T-cell (primary cell): ENCODE measurements around the gene SDR9C7. TPM values are rescaled to one million over a fixed set of nuclear protein-coding genes. Genes with fewer than 3 reads are reported as not detected.

Source experiments
- ATAC-seq, 4 experiments: fragments of 200-7000 bp in 3 of 4; fragments of 150-1000 bp in 1 of 4; cut with Tn5 transposase; replicated peaks in 1 of 4; 1 replicate in 3 of 4; 2 replicates in 1 of 4; pipeline ENCODE4 v1.10.0; 2021; ENCODE audit warnings: moderate library complexity in 3 of 4, mild to moderate bottlenecking in 2 of 4, moderate number of reproducible peaks in 1 of 4
- CTCF ChIA-PET, 2 donors: fragments of 300-600 bp; sonication (Branson Sonifier 250); formaldehyde crosslinking; loops; one replicate each; lab custom pipeline; 2022; ENCODE audit warnings: antibody characterized with exemption in 2 of 2; lab: Charles Lee
- POLR2A ChIA-PET, 2 donors: fragments of 300-600 bp; sonication (Branson Sonifier 250); formaldehyde crosslinking; loops; one replicate each; lab custom pipeline; 2022; ENCODE audit warnings: antibody characterized with exemption in 2 of 2; lab: Charles Lee
- DNase-seq, 35 experiments: peaks; one replicate each; pipeline versions ENCODE4 v3.0.0 to v3.0.0-alpha.2; 2013 to 2023
- H3K27ac ChIP-seq: one replicate; pipeline ENCODE4 v1.5.1; 2013; ENCODE audit warnings: low read length
- H3K27me3 ChIP-seq, 2 experiments: replicated peaks in 1 of 2; 1 replicate in 1 of 2; 2 replicates in 1 of 2; pipeline versions ENCODE4 v1.6.1 to v1.7.0; 2013; ENCODE audit warnings: low read length in 1 of 2, mixed read lengths in 1 of 2; ENCODE audit not compliant: control insufficient read depth in 2 of 2, insufficient read depth in 2 of 2; ENCODE audit errors: extremely low read depth in 1 of 2
- H3K36me3 ChIP-seq, 2 donors: 1 replicate in 1 of 2; 2 replicates in 1 of 2; pipeline versions ENCODE4 v1.6.1 to v1.7.0; 2013; ENCODE audit warnings: low read length in 1 of 2; ENCODE audit not compliant: control insufficient read depth in 2 of 2, insufficient read depth in 1 of 2; ENCODE audit errors: extremely low read depth in 1 of 2
- H3K4me1 ChIP-seq, 2 experiments: 1 replicate in 1 of 2; 2 replicates in 1 of 2; pipeline versions ENCODE4 v1.6.1 to v1.7.0; 2013; ENCODE audit warnings: low read length in 2 of 2, mixed read lengths in 1 of 2; ENCODE audit not compliant: insufficient read depth in 2 of 2, control insufficient read depth in 1 of 2; ENCODE audit errors: extremely low read depth in 1 of 2
- H3K4me3 ChIP-seq, 2 donors: 1 replicate in 1 of 2; 2 replicates in 1 of 2; pipeline versions ENCODE4 v1.5.1 to v1.7.0; 2013; ENCODE audit warnings: mild to moderate bottlenecking in 2 of 2, low read length in 1 of 2, moderate library complexity in 1 of 2; ENCODE audit not compliant: control insufficient read depth in 1 of 2; ENCODE audit errors: extremely low read depth in 1 of 2
- H3K9me3 ChIP-seq: 2 replicates; pipeline ENCODE4 v1.7.0; 2013
- H3K27ac Mint-ChIP-seq, 2 donors: one replicate each; pipeline ENCODE4 v1.8.0; 2020 to 2021; ENCODE audit warnings: mild to moderate bottlenecking in 2 of 2, mixed read lengths in 2 of 2
- H3K27me3 Mint-ChIP-seq, 2 donors: one replicate each; pipeline ENCODE4 v1.8.0; 2021 to 2022; ENCODE audit warnings: mixed read lengths in 2 of 2
- H3K36me3 Mint-ChIP-seq: one replicate; pipeline ENCODE4 v1.8.0; 2021; ENCODE audit warnings: mixed read lengths
- H3K4me1 Mint-ChIP-seq, 3 donors: one replicate each; pipeline ENCODE4 v1.8.0; 2020 to 2022; ENCODE audit warnings: mixed read lengths in 3 of 3, mild to moderate bottlenecking in 1 of 3
- H3K4me3 Mint-ChIP-seq, 3 donors: one replicate each; pipeline ENCODE4 v1.8.0; 2020 to 2022; ENCODE audit warnings: mild to moderate bottlenecking in 3 of 3, mixed read lengths in 3 of 3, moderate library complexity in 3 of 3
- H3K9me3 Mint-ChIP-seq, 3 donors: one replicate each; pipeline ENCODE4 v1.8.0; 2020 to 2022; ENCODE audit warnings: mixed read lengths in 3 of 3
- WGBS: methylation state at CpG from one replicate; pipeline ENCODE4 v1.1.5; 2013; ENCODE audit warnings: missing lambda C conversion rate; ENCODE audit not compliant: insufficient coverage; 5-methylcytosine and 5-hydroxymethylcytosine counted together
- total RNA-seq, 35 experiments: library from RNA in 6 of 35; stranded (reverse) in 6 of 35; fragments of 120-200 nt in 1 of 35; gene quantifications; one replicate each; pipeline versions ENCODE4 v1.2.1 to v1.2.4 and lab custom pipeline; 2013 to 2026

Gene SDR9C7
- total RNA-seq, 5 donors from 2014 or later (not counting 1 experiment from before 2014, with no cell fraction given) = not detected

DNA sequence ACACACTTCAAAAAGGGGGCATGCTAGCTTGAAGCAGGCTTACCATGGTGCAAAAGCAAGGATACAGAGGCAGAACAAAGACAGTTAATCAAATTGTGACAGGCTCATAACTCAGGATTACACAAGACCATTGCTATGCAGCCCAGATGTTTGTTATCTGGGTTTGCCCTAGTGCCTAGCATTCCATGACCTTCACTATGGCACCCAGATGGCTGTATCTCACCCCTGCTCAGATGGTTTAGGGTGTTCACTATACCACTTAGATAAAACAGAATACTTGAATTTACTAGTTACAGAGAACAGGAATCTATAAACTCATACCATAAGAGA, 56.2 kb downstream of the SDR9C7 start:
- Mint-ChIP-seq H3K4me3 (no peak overlapping the region), H3K9me3 (peaks cover 4 to 13% (median 12%) of the 10 kb centered on the region in 3 donors), H3K4me1 (no peaks in the 10 kb centered on the region), H3K27ac (no peak overlapping the region), H3K27me3 (peaks cover 20 to 21% of the 10 kb centered on the region in 2 donors), H3K36me3 (peaks cover 3% of the 10 kb centered on the region)
- ATAC-seq (no peak), DNase-seq (no peak)
- ChIA-PET CTCF (no interaction called here), POLR2A (no interaction called here)
- peaks cover 0 to 7% of the 10 kb centered on the region in 2 experiments for H3K27me3 ChIP-seq
- no peaks in the 10 kb centered on the region for H3K36me3 ChIP-seq
- no peak overlapping the region for H3K4me3 ChIP-seq
- H3K9me3 ChIP-seq = no peaks in the 10 kb centered on the region
- H3K27ac ChIP-seq = no peak overlapping the region
- H3K4me1 ChIP-seq = peaks cover 0 to 5% of the 10 kb centered on the region in 2 experiments

DNA sequence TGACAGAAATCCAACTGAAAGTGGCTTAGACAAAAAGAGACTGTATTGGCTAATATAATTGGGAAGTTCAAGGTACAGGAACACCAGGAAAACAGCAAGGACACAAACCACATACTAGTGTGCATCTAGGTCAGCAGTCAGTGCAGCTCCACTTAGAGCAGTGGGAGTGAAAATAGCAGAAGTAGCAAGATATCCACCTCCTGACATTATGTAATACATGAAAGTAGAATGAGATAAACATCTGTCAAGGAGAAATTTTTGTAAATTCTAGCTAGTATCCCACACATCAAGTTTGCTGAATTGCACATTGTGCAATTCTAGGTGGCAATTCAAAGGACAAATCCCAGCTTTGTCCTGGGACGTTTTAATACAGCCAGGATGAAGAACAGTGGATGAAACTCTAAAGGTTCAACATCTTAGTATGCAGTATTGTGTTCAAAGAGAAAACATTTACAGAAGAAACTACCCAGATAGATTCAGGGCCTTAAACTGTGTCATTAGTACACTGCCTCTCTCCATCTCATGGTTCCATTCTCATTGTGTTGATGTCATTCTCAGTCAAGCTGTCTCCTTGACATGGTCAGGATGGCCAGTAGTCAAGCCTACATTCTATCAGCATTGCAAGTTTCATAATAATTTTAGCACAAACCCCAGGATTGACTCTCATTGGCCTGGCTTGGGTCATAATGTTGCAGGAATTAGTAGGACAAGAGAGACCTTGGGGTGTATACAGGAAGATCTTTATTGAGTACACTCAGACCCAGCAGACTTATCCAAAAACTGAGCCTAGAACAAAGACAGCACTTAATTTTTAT, 56.8 kb downstream of the SDR9C7 start:
- no peak overlapping the region for H3K27ac Mint-ChIP-seq

DNA sequence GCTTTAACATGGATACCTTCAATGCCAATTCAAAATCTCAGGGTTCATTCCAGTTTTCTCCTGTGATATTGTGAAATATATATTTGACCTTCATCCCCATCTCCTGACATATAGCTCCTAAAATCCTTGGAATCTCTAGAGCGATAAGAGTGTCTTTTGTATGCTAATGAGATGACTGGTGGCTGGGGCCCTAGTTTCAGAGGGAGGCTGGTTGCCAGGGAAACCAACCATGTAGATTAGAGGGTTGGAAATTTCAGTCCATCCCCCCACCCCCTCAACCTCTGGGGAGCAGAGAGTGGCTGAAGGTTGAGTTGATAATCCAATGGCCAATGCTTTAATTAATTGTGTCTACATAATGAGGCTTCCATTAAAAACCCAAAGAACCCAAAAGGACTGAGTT, 59.4 kb downstream of the SDR9C7 start:
- POLR2A ChIA-PET = no interaction called here
- no peaks in the 10 kb centered on the region for H3K9me3 Mint-ChIP-seq
- Histone ChIP-seq H3K27ac (no peak overlapping the region), H3K27me3 (peaks cover 0 to 7% of the 10 kb centered on the region in 2 experiments), H3K4me3 (no peak overlapping the region), H3K9me3 (no peaks in the 10 kb centered on the region), H3K4me1 (no peaks in the 10 kb centered on the region), H3K36me3 (no peaks in the 10 kb centered on the region)
- DNase-seq = no peak
- CTCF ChIA-PET = no interaction called here
- WGBS = no CpG with 5 or more reads among the region's 1 CpG
- H3K27me3 Mint-ChIP-seq = peaks cover 17 to 21% of the 10 kb centered on the region in 2 donors
- no peaks in the 10 kb centered on the region for H3K36me3 Mint-ChIP-seq
- ATAC-seq = no peak
- H3K27ac Mint-ChIP-seq = no peak overlapping the region
- H3K4me3 Mint-ChIP-seq = no peak overlapping the region
- no peaks in the 10 kb centered on the region for H3K4me1 Mint-ChIP-seq

More for the DNA sequence above, 56.8 kb downstream of the SDR9C7 start:
- Histone ChIP-seq H3K27ac (no peak overlapping the region), H3K9me3 (no peaks in the 10 kb centered on the region), H3K4me3 (no peak overlapping the region), H3K36me3 (no peaks in the 10 kb centered on the region), H3K4me1 (peaks cover 0 to 5% of the 10 kb centered on the region in 2 experiments), H3K27me3 (peaks cover 0 to 7% of the 10 kb centered on the region in 2 experiments)
- POLR2A ChIA-PET = no interaction called here
- H3K27me3 Mint-ChIP-seq = peaks cover 20 to 21% of the 10 kb centered on the region in 2 donors
- H3K4me3 Mint-ChIP-seq = no peak overlapping the region
- H3K36me3 Mint-ChIP-seq = peaks cover 3% of the 10 kb centered on the region
- ATAC-seq = no peak
- H3K4me1 Mint-ChIP-seq = no peaks in the 10 kb centered on the region
- CTCF ChIA-PET = no interaction called here
- no CpG with 5 or more reads among the region's 1 CpG for WGBS
- DNase-seq = no peak
- H3K9me3 Mint-ChIP-seq = peaks cover 4 to 12% (median 10%) of the 10 kb centered on the region in 3 donors

DNA sequence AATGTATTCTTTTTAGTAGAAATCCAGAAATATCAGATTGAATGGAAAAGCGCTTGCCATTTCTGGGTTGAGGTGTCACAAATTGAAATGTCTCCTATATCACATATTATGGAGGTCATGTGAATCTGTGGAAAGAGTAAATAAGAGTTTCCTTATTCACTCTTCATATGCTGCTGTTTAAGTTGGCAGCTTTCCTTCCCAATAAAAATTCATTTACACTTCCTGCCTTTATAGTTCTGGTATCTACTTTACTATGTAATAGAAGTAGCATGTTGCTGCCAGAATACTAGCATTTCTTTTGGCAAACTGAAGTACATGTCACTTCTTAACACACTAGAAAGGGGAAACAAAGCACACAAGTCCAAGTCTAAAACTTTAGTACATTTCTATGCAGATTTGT, 60.8 kb downstream of the SDR9C7 start:
- DNase-seq = no peak
- no peak overlapping the region for H3K4me3 ChIP-seq
- ATAC-seq = no peak
- POLR2A ChIA-PET = no interaction called here
- no peak overlapping the region for H3K27ac Mint-ChIP-seq
- H3K4me1 ChIP-seq = no peaks in the 10 kb centered on the region
- H3K9me3 Mint-ChIP-seq = no peaks in the 10 kb centered on the region
- H3K27me3 ChIP-seq = peaks cover 0 to 4% of the 10 kb centered on the region in 2 experiments
- CTCF ChIA-PET = no interaction called here
- no peaks in the 10 kb centered on the region for H3K9me3 ChIP-seq
- H3K27ac ChIP-seq = no peak overlapping the region
- no peaks in the 10 kb centered on the region for H3K4me1 Mint-ChIP-seq
- H3K27me3 Mint-ChIP-seq = peaks cover 21% of the 10 kb centered on the region in 2 donors
- WGBS = no CpG with 5 or more reads among the region's 1 CpG
- H3K36me3 ChIP-seq = no peaks in the 10 kb centered on the region
- no peak overlapping the region for H3K4me3 Mint-ChIP-seq
- H3K36me3 Mint-ChIP-seq = no peaks in the 10 kb centered on the region

Other genes with a start within 250 kb of the SDR9C7 start
- gene PTGES3, start 246.1 kb downstream of the SDR9C7 start, total RNA-seq = 100 to 1,000 TPM; 121 to 155 (median 145) TPM
- gene NACA, start 209.1 kb downstream of the SDR9C7 start, total RNA-seq = 1,000 to 10,000 TPM; 1,098 to 1,258 (median 1,167) TPM
- 10 to 100 TPM; 17.3 to 25.2 (median 22.2) TPM for gene PRIM1, start 182.1 kb downstream of the SDR9C7 start, total RNA-seq
- gene HSD17B6, start 171.1 kb downstream of the SDR9C7 start, total RNA-seq = 1 to 10 TPM in 3 of 5 donors, under 1 TPM in 2; 0.40 to 1.8 (median 1.1) TPM
- gene RDH16, start 23.2 kb upstream of the SDR9C7 start, total RNA-seq = 1 to 10 TPM in 3 of 5 donors, under 1 TPM in 2; 0.98 to 1.6 (median 1.1) TPM
- gene ZBTB39, start 72.1 kb upstream of the SDR9C7 start, total RNA-seq = 10 to 100 TPM in 3 of 5 donors, 1 to 10 TPM in 2; 7.9 to 11.2 (median 11.0) TPM
- gene TAC3, start 82.1 kb upstream of the SDR9C7 start, total RNA-seq = under 1 TPM in 2 of 5 donors, not detected in 3; 0.55 to 0.63 TPM
- 1 to 10 TPM in 4 of 5 donors, under 1 TPM in 1; 0.54 to 2.2 (median 1.4) TPM for gene MYO1A, start 115.7 kb upstream of the SDR9C7 start, total RNA-seq
- gene NEMP1, start 144.4 kb upstream of the SDR9C7 start, total RNA-seq = 10 to 100 TPM; 10.7 to 26.1 (median 19.9) TPM
- gene NAB2, start 154.7 kb upstream of the SDR9C7 start, total RNA-seq = 10 to 100 TPM in 3 of 5 donors, 1 to 10 TPM in 2; 4.2 to 21.6 (median 16.9) TPM
- gene STAT6, start 177.0 kb upstream of the SDR9C7 start, total RNA-seq = 100 to 1,000 TPM; 227 to 348 (median 341) TPM
- gene LRP1, start 194.1 kb upstream of the SDR9C7 start, total RNA-seq = 1 to 10 TPM; 5.9 to 8.1 (median 7.7) TPM
- gene LRP1-AS, start 213.2 kb upstream of the SDR9C7 start, total RNA-seq = not detected